Neural crest cell (in vitro differentiated cells): ENCODE data around the gene PARK7. TPM values are rescaled to one million over a fixed set of nuclear protein-coding genes. Genes with fewer than 3 reads are reported as not detected.

Experiments
- DNase-seq: peaks from one replicate; pipeline ENCODE4 v3.0.0; 2021; ENCODE audit warnings: low read depth, mixed read lengths, low spot score
- H3K27ac Mint-ChIP-seq: one replicate; pipeline ENCODE4 v1.8.0; 2021; ENCODE audit warnings: mild to moderate bottlenecking, mixed read lengths; ENCODE audit not compliant: unreplicated experiment
- H3K27me3 Mint-ChIP-seq: 2 replicates; pipeline ENCODE4 v1.8.0; 2021; ENCODE audit warnings: low read depth, mild to moderate bottlenecking, mixed read lengths
- H3K36me3 Mint-ChIP-seq: 2 replicates; pipeline ENCODE4 v1.8.0; 2021; ENCODE audit warnings: low read depth, mild to moderate bottlenecking, mixed read lengths
- H3K4me1 Mint-ChIP-seq: 2 replicates; pipeline ENCODE4 v1.8.0; 2021; ENCODE audit warnings: mixed read lengths
- H3K4me3 Mint-ChIP-seq: one replicate; pipeline ENCODE4 v1.8.0; 2021; ENCODE audit warnings: mild to moderate bottlenecking, mixed read lengths
- H3K9me3 Mint-ChIP-seq: 2 replicates; pipeline ENCODE4 v1.8.0; 2021; ENCODE audit warnings: mixed read lengths
- CTCF ChIP-seq: fragments of 200-600 bp; sonication (generic); conservative IDR thresholded peaks from 2 replicates; pipeline ENCODE4 v1.5.0; 2021; ENCODE audit warnings: antibody characterized with exemption, mild to moderate bottlenecking
- total RNA-seq: library from RNA; stranded (reverse); gene quantifications from 2 replicates; pipeline ENCODE4 v1.2.1, GENCODE V29; 2021

PARK7 gene
- total RNA-seq, 1 donor from 2014 or later, result 386 TPM

DNA sequence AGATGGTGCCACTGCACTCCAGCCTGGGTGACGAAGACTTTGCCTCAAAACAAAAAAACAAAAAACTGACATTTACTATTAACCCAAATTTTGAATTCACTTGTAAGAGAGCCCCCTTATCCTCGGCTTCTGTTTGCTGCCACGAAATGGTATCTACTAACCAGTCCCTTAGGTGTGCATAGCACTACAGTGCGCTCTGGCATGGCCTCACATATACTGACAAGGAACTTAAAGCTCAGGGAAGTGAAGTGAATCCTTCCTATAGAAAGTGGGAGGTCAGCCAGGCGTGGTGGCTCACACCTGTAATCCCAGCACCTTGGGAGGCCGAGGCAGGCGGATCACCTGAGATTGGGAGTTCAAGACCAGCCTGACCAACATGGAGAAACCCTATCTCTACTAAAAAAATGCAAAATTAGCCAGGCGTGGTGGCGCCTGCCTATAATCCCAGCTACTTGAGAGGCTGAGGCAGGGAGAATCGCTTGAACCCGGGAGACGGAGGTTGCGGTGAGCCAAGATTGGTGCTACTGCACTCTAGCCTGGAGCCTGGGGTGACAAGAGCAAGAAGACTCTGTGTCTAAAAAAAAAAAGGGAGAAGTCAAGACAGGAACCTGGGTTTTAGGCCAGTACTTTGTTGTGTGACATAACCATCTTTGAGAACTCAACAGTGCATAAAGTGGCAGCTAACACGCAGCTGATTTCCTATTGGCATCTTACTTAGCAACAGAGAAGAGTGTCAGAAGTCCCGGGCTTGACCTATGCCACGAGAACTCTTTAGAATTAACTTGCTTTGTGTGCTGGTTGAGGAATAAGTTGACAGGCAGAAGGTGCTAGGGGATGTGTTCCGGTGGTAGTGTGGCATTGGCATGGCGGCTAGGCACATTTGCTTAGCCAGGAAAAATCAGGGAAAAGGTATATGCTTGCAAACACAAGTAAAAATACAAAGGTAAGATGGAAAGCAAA lies 47.8 kb downstream of the PARK7 start:
- Mint-ChIP-seq H3K27me3 (no peaks in the 10 kb centered on the region), H3K36me3 (no peaks in the 10 kb centered on the region), H3K27ac (no peak overlapping the region), H3K9me3 (no peaks in the 10 kb centered on the region), H3K4me1 (peaks cover 3% of the 10 kb centered on the region), H3K4me3 (no peak overlapping the region)
- no peak for DNase-seq
- TF ChIP-seq CTCF, result no peak

- Mint-ChIP-seq H3K27ac (peak overlapping the region; percentile 86), H3K4me3 (no peak overlapping the region), H3K4me1 (peaks cover 5% of the 10 kb centered on the region), H3K27me3 (no peaks in the 10 kb centered on the region), H3K36me3 (no peaks in the 10 kb centered on the region), H3K9me3 (no peaks in the 10 kb centered on the region)
- DNase-seq, result no peak
- no peak for TF ChIP-seq CTCF
Measured at GRCh38 chr1:8010080-8010664, 48.7 kb downstream of the PARK7 start.

DNA sequence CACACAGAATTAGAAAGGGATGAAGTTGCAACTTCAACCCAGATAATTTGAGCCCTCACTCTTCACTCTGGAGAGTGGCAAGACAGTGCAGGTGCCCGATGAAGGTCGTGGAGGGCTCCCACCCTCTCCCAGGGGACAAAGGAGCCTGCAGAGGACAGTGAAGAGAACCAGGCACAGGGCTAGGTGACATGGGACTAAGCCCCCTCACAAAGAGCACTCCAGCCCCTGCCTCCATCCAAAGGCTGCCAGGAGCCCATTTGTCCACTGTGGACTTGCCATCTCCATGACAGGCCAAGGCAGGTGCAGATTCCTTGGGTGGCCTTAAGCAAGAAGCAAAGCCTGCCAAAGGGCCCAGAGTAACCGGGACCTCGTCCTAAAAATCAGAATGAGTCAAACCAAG lies 49.5 kb downstream of the PARK7 start:
- H3K27me3 Mint-ChIP-seq, result no peaks in the 10 kb centered on the region
- no peak for DNase-seq
- no peak for TF ChIP-seq CTCF
- no peak overlapping the region for H3K27ac Mint-ChIP-seq
- H3K36me3 Mint-ChIP-seq, result no peaks in the 10 kb centered on the region
- peaks cover 14% of the 10 kb centered on the region for H3K4me1 Mint-ChIP-seq
- no peak overlapping the region for H3K4me3 Mint-ChIP-seq
- no peaks in the 10 kb centered on the region for H3K9me3 Mint-ChIP-seq

- DNase-seq, result no peak
- peaks cover 25% of the 10 kb centered on the region for H3K4me1 Mint-ChIP-seq
- H3K4me3 Mint-ChIP-seq, result no peak overlapping the region
- H3K27me3 Mint-ChIP-seq, result no peaks in the 10 kb centered on the region
- H3K27ac Mint-ChIP-seq, result no peak overlapping the region
- no peaks in the 10 kb centered on the region for H3K9me3 Mint-ChIP-seq
- TF ChIP-seq CTCF, result no peak
- H3K36me3 Mint-ChIP-seq, result no peaks in the 10 kb centered on the region
Measured at GRCh38 chr1:8011923-8012858, 50.7 kb downstream of the PARK7 start.

GRCh38 chr1:8012955-8013354 lies 51.4 kb downstream of the PARK7 start:
- H3K36me3 Mint-ChIP-seq, result no peaks in the 10 kb centered on the region
- H3K27me3 Mint-ChIP-seq, result no peaks in the 10 kb centered on the region
- no peak overlapping the region for H3K27ac Mint-ChIP-seq
- no peaks in the 10 kb centered on the region for H3K9me3 Mint-ChIP-seq
- no peak for TF ChIP-seq CTCF
- DNase-seq, result no peak
- peaks cover 33% of the 10 kb centered on the region for H3K4me1 Mint-ChIP-seq
- H3K4me3 Mint-ChIP-seq, result no peak overlapping the region
